ENCODE results near the gene MYO1B. TPM values are rescaled to one million over a fixed set of nuclear protein-coding genes. Genes with fewer than 3 reads are reported as not detected.

Gene MYO1B
- total and polyA plus RNA-seq, 10 of the 15 experiments (the other 5 are each of a cell fraction or from before 2014, with no cell fraction given): 0.10 to 4.2 (median 1.6) TPM

DNA sequence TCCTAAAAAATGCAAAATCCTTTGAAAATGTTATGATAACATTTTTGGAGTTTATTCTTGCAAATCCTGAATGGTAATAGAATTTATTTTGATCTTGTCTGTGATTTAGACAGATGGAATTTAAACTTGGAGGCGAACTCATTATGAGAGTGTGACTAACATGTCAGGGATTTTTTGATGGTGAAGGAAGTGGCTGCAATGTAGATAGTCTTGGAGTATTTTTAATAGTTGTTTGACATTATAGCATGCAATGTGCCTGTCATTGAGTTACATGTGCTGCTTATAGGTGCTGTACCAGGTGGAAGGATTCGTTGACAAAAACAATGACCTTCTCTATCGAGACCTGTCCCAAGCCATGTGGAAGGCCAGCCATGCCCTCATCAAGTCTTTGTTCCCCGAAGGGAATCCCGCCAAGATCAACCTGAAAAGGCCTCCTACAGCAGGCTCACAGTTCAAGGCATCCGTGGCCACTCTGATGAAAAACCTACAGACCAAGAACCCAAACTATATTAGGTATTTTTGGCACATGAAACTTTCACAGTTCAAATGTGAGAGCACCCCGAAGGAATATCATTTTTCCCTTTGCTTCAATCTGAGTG lies 141.8 kb downstream of the MYO1B start (continued):
- TF ChIP-seq E4F1 (IDR thresholded peaks at IDR 0.05; ENCODE audit: borderline replicate concordance, partially characterized antibody): no peak

DNA sequence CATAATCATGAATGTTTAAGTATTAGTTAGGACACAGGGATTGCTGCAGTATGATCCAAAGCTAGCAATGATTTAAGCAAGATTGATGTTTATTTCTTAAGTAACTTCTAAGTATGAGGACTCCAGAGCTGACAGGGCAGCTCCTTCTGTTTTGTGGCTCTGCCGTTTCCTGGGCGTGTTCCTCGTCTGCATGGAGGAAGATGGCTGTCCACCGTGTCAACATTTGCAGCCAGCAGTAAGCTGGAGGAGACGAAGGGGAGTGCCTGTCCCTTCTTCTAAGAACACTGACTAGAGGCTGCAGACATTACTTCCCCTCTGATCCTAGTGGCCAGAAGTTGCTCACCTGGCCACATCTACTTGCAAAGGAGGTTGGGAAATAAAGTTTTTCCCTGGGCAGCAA lies 144.1 kb downstream of the MYO1B start:
- FAIRE-seq (no peak), ATAC-seq (no peak), DNase-seq (ENCODE audit: low read depth, low spot score) (no peak)
- Histone ChIP-seq H3K79me2 (ENCODE audit: control insufficient read depth, insufficient read depth, low read length) (no peaks in the 10 kb centered on the region), H3K4me3 (no peak overlapping the region), H3K27me3 (replicated peaks in 1 of 2; ENCODE audit: control insufficient read depth in 2 of 2, insufficient read depth in 2 of 2, low read length in 1 of 2) (no peaks in the 10 kb centered on the region), H3K9ac (ENCODE audit: control insufficient read depth, insufficient read depth, low read length) (no peak overlapping the region), H3K36me3 (ENCODE audit: control insufficient read depth in 2 of 2, insufficient read depth in 2 of 2, low read length in 1 of 2) (no peaks in the 10 kb centered on the region), H2AFZ (ENCODE audit: control insufficient read depth, low read depth, low read length) (no peak overlapping the region), H3K9me3 (replicated peaks; ENCODE audit: control insufficient read depth, insufficient read depth, low read length) (no peaks in the 10 kb centered on the region), H3K27ac (ENCODE audit: control insufficient read depth, insufficient read depth) (no peak overlapping the region), H3K4me2 (ENCODE audit: control insufficient read depth, insufficient read depth) (no peak overlapping the region), H4K20me1 (ENCODE audit: control insufficient read depth, insufficient read depth) (no peaks in the 10 kb centered on the region), H3K4me1 (ENCODE audit: control insufficient read depth, insufficient read depth, low read length) (no peaks in the 10 kb centered on the region)
- SMC1A ChIA-PET (ENCODE audit: uncharacterized antibody, unreplicated experiment): no interaction called here
- intact Hi-C loops (cut with micrococcal nuclease; ENCODE audit: unreplicated experiment) (no loop called here), in situ Hi-C loops (cut with MboI) (no loop called here)
- POLR2A ChIA-PET: no interaction called here
- RAD21 ChIA-PET (ENCODE audit: unreplicated experiment): no interaction called here
- CTCF ChIA-PET: no interaction called here
- 39% methylated on average over 5 of the region's 5 CpGs for WGBS (ENCODE audit: insufficient coverage, insufficient replicate concordance, low lambda C conversion rate, missing lambda C conversion rate)
- no TSS peak for BruUV-seq (replicated peaks)
- no peak for TF ChIP-seq SMC3 (IDR thresholded peaks at IDR 0.05; ENCODE audit: borderline replicate concordance, low read length)
- no peak for TF ChIP-seq POLR2AphosphoS5 (IDR thresholded peaks at IDR 0.05; ENCODE audit: low read length)
- no peak for TF ChIP-seq RCOR1 (conservative IDR thresholded peaks at IDR 0.05; ENCODE audit: low read depth, low read length)
- TF ChIP-seq ZBED1 (IDR thresholded peaks at IDR 0.05; ENCODE audit: borderline replicate concordance): no peak
- no peak for TF ChIP-seq YBX1 (IDR thresholded peaks at IDR 0.05)
- TF ChIP-seq ASH2L (IDR thresholded peaks at IDR 0.05; ENCODE audit: borderline replicate concordance, low read depth): no peak
- TF ChIP-seq REST (IDR thresholded peaks at IDR 0.05; ENCODE audit: low read depth, low read length): no peak
- no peak for TF ChIP-seq SREBF2 (IDR thresholded peaks at IDR 0.05; ENCODE audit: low read length)
- no peak for TF ChIP-seq MYB (IDR thresholded peaks at IDR 0.05; ENCODE audit: borderline replicate concordance, low read depth, low read length)
- no peak for TF ChIP-seq ZBTB4 (CRISPR knock-in tag; IDR thresholded peaks at IDR 0.05)
- no peak for TF ChIP-seq TCF3 (IDR thresholded peaks at IDR 0.05; ENCODE audit: borderline replicate concordance, insufficient read depth, low read depth, low read length)
- TF ChIP-seq NR2F1 (conservative IDR thresholded peaks at IDR 0.05): no peak
- TF ChIP-seq NBN (IDR thresholded peaks at IDR 0.05): no peak
- no peak for TF ChIP-seq ZNF274 (IDR thresholded peaks at IDR 0.05; ENCODE audit: insufficient read depth, insufficient read length)

Measured in GM12878 (cell line).